GM21576 (cell line): Measurements from ENCODE around the gene CYSTM1.
"Not testable (repeated sequence)": the region's sequence is repeated elsewhere in the genome, so short reads cannot be mapped to it uniquely, and the experiment has no call there.

Experiments
- ATAC-seq: cut with Tn5 transposase; IDR thresholded peaks from one replicate; pipeline ENCODE4 v1.9.1; 2021; ENCODE audit warnings: mild to moderate bottlenecking, moderate library complexity; ENCODE audit not compliant: unreplicated experiment

Gene CYSTM1

GRCh38 chr5:140148508-140148907 is 26.5 kb upstream of the CYSTM1 start:
- ATAC-seq: no peak

GRCh38 chr5:140150201-140150600 is 24.8 kb upstream of the CYSTM1 start:
- ATAC-seq: no peak

GRCh38 chr5:140151144-140152021 is 23.6 kb upstream of the CYSTM1 start:
- no peak for ATAC-seq

GRCh38 chr5:140152022-140152999 is 22.7 kb upstream of the CYSTM1 start:
- no peak for ATAC-seq

GRCh38 chr5:140153255-140153654 is 21.7 kb upstream of the CYSTM1 start:
- no peak for ATAC-seq

GRCh38 chr5:140153905-140154304 is 21.1 kb upstream of the CYSTM1 start:
- ATAC-seq: no peak

GRCh38 chr5:140154710-140155381 is 20.1 kb upstream of the CYSTM1 start:
- not testable (repeated sequence) for ATAC-seq

GRCh38 chr5:140157032-140157781 is 17.8 kb upstream of the CYSTM1 start:
- ATAC-seq: peak; percentile 91

GRCh38 chr5:140159014-140159927 is 15.7 kb upstream of the CYSTM1 start:
- ATAC-seq: no peak

- ATAC-seq: no peak
Measured at GRCh38 chr5:140162275-140162674, 12.7 kb upstream of the CYSTM1 start.

GRCh38 chr5:140162781-140163180 is 12.2 kb upstream of the CYSTM1 start:
- ATAC-seq: no peak

- no peak for ATAC-seq
Measured at GRCh38 chr5:140165101-140165922, 9.7 kb upstream of the CYSTM1 start.

- no peak for ATAC-seq
Measured at GRCh38 chr5:140165923-140166270, 9.1 kb upstream of the CYSTM1 start.

- ATAC-seq: no peak
Measured at GRCh38 chr5:140166911-140167310, 8.1 kb upstream of the CYSTM1 start.

GRCh38 chr5:140168371-140168770 is 6.6 kb upstream of the CYSTM1 start:
- ATAC-seq: no peak

GRCh38 chr5:140169410-140169809 is 5.6 kb upstream of the CYSTM1 start:
- ATAC-seq: no peak

- no peak for ATAC-seq
Measured at GRCh38 chr5:140172483-140172882, 2.5 kb upstream of the CYSTM1 start.

- ATAC-seq: no peak
Measured at GRCh38 chr5:140174014-140174413, 974 bp upstream of the CYSTM1 start.
